GM08714 (cell line): Measurements from ENCODE around the gene EHBP1.

ENCODE experiments used
- H3K4me3 ChIP-seq: fragments of 200-500 bp; sonication (Bioruptor generic); 2 replicates; pipeline ENCODE4 v1.5.1; 2014; ENCODE audit warnings: mild to moderate bottlenecking, low read length, inconsistent platforms
- ZNF274 ChIP-seq: IDR thresholded peaks from 2 replicates; pipeline ENCODE4 v1.6.1; 2012; ENCODE audit warnings: mild to moderate bottlenecking, low read depth, low read length

Gene EHBP1

GRCh38 chr2:62765619-62766376, 60.3 kb downstream of the EHBP1 start:
- no peak overlapping the region for H3K4me3 ChIP-seq
- TF ChIP-seq ZNF274, result no peak

GRCh38 chr2:62768615-62769014, 63.1 kb downstream of the EHBP1 start:
- no peak for TF ChIP-seq ZNF274
- H3K4me3 ChIP-seq, result no peak overlapping the region

- no peak for TF ChIP-seq ZNF274
- no peak overlapping the region for H3K4me3 ChIP-seq
Observed at GRCh38 chr2:62770629-62771028, 65.1 kb downstream of the EHBP1 start.

GRCh38 chr2:62774555-62775366, 69.2 kb downstream of the EHBP1 start:
- H3K4me3 ChIP-seq, result no peak overlapping the region
- no peak for TF ChIP-seq ZNF274

GRCh38 chr2:62775367-62775668, 69.8 kb downstream of the EHBP1 start:
- H3K4me3 ChIP-seq, result no peak overlapping the region
- TF ChIP-seq ZNF274, result no peak

GRCh38 chr2:62783679-62784078, 78.2 kb downstream of the EHBP1 start:
- H3K4me3 ChIP-seq, result no peak overlapping the region
- no peak for TF ChIP-seq ZNF274

- H3K4me3 ChIP-seq, result no peak overlapping the region
- TF ChIP-seq ZNF274, result no peak
Observed at GRCh38 chr2:62784341-62784740, 78.8 kb downstream of the EHBP1 start.

- TF ChIP-seq ZNF274, result no peak
- no peak overlapping the region for H3K4me3 ChIP-seq
Observed at GRCh38 chr2:62785216-62785615, 79.7 kb downstream of the EHBP1 start.

GRCh38 chr2:62785810-62786597, 80.5 kb downstream of the EHBP1 start:
- no peak overlapping the region for H3K4me3 ChIP-seq

GRCh38 chr2:62787386-62787785, 81.9 kb downstream of the EHBP1 start:
- H3K4me3 ChIP-seq, result no peak overlapping the region

More at GRCh38 chr2:62785810-62786597, 80.5 kb downstream of the EHBP1 start:
- no peak for TF ChIP-seq ZNF274

GRCh38 chr2:62789518-62789917, 84.0 kb downstream of the EHBP1 start:
- no peak for TF ChIP-seq ZNF274
- H3K4me3 ChIP-seq, result no peak overlapping the region

More at GRCh38 chr2:62787386-62787785, 81.9 kb downstream of the EHBP1 start:
- TF ChIP-seq ZNF274, result no peak

- TF ChIP-seq ZNF274, result no peak
- no peak overlapping the region for H3K4me3 ChIP-seq
Observed at GRCh38 chr2:62789918-62790317, 84.4 kb downstream of the EHBP1 start.

- no peak for TF ChIP-seq ZNF274
Observed at GRCh38 chr2:62792408-62792807, 86.9 kb downstream of the EHBP1 start.

GRCh38 chr2:62793213-62793612, 87.7 kb downstream of the EHBP1 start:
- no peak for TF ChIP-seq ZNF274
- no peak overlapping the region for H3K4me3 ChIP-seq

More at GRCh38 chr2:62792408-62792807, 86.9 kb downstream of the EHBP1 start:
- H3K4me3 ChIP-seq, result no peak overlapping the region
